ENCODE results near the gene RAB7B.

DNA sequence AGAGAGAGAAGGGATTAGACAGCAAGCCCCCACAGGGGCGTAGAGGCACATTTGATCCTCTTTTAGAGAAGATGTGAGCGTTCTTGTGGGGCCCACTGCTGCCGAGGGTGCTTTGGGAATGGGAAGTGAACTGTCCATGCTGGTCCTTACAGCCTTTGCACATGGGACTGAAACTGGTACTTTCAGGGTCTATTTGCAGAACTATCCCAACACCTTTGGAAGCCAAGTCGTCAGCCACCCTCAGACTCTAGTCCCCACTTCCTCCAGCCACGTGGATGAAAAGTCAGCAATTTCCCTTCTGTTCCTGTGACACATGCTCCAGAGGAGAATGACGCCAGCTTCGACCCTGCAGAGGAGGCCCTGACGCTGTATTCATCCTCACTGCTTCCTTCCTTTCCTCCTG is 2.6 kb upstream of the RAB7B start:
- TF ChIP-seq, protein P1, sequence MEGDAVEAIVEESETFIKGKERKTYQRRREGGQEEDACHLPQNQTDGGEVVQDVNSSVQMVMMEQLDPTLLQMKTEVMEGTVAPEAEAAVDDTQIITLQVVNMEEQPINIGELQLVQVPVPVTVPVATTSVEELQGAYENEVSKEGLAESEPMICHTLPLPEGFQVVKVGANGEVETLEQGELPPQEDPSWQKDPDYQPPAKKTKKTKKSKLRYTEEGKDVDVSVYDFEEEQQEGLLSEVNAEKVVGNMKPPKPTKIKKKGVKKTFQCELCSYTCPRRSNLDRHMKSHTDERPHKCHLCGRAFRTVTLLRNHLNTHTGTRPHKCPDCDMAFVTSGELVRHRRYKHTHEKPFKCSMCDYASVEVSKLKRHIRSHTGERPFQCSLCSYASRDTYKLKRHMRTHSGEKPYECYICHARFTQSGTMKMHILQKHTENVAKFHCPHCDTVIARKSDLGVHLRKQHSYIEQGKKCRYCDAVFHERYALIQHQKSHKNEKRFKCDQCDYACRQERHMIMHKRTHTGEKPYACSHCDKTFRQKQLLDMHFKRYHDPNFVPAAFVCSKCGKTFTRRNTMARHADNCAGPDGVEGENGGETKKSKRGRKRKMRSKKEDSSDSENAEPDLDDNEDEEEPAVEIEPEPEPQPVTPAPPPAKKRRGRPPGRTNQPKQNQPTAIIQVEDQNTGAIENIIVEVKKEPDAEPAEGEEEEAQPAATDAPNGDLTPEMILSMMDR (IDR thresholded peaks at IDR 0.05): no peak
- no peak for TF ChIP-seq POLR2A (IDR thresholded peaks at IDR 0.05)

All from lower leg skin (tissue), 3 donors.